ENCODE measurements around the gene PAAF1.

PAAF1 gene

GRCh38 chr11:73974604-73975478, 98.0 kb downstream of the PAAF1 start:
- no peak for DNase-seq

GRCh38 chr11:73975479-73975757, 98.6 kb downstream of the PAAF1 start:
- no peak for DNase-seq

DNA sequence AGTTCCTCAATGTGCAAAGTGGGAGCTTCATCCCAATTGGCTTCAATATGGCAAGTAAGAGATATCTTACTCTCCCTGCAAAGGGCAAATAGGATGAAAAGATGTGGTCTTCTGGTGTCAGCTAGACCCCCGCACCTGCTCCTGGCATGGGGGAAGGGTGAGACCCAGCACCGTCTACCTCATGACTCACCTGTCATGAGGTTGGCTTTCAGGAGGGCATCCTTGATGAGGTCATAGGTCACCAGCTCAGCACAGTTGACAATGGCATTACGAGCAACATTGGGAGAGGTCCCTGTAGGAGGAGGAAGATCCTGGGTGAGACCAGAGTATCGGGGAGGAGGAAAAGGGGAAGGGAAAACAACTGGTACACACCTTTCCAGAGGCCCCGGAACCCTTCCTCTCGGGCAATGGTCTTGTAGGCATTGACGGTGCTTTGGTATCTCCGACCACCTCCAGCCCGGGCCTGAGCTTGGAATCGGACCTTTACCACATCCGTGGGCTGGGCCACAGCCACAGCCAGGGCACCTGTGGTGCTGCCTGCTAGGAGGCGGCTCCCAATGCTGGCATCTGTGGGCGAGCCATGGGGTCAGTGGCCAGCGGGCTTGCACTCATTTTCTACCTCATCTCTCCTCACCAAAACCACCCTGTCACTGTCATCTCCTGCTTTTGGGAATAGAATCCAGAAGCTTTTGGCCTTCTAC, 99.8 kb downstream of the PAAF1 start:
- DNase-seq: no peak

- no peak for DNase-seq
Measured at GRCh38 chr11:73977856-73978519, 101.2 kb downstream of the PAAF1 start.

- no peak for DNase-seq
Measured at GRCh38 chr11:73978576-73979086, 101.8 kb downstream of the PAAF1 start.

DNA sequence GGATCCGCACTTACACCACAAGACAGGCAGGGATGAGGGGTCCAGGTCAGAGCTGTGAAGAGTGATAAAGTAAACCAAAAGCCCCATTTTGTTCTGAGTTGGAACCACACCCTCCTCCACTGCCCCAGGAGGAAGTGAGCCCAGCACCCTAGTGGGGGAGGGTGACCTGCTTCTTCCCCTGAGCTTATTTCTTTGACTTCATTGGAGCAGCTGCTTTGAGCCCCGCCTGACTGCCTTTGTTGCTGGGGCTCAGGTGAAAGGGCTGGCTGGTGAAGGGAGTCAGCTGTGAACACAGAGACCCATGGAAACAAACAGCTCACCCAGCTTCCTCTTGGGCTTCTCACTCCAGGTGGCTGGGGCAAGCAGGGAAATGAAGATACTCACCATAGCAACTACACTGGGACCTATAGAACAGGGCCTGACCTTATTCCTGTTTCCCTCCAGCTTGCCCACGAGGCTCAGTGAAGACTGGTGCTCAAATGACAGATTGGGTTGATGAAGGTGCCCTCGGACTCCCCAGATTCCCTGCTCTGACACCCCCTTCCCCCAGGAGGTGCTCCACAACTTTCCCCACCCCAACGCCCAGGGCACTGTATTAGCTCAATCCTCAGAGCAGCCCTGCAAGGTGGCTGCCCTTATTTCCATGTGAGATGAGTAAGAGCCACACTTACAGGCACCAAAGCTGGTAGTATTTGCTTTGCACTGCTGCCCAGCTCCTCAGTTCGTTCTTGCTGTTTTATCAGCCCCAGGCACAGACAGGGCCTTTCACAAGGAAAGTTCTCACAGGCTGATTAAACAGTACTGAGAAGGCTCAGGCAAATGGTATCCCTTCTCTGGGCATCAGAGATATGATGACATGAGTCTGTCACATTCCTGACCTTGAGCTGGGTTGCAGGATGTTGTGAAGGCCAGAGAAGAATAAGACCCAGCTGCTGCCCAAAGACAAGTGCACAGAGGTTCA, 103.5 kb downstream of the PAAF1 start:
- peak; percentile 80 for DNase-seq

Data from activated CD4-positive, alpha-beta T cell treated with anti-CD3 and anti-CD28 coated beads, Interleukin-2, amount 50 U/mL, for 16 hours (primary cell).